ENCODE results near the gene DNPEP. TPM values are rescaled to one million over a fixed set of nuclear protein-coding genes. Genes with fewer than 3 reads are reported as not detected.

Gene DNPEP
- total RNA-seq, 5 donors from 2014 or later (not counting 1 experiment from before 2014, with no cell fraction given): 73.5 to 88.8 (median 85.4) TPM

DNA sequence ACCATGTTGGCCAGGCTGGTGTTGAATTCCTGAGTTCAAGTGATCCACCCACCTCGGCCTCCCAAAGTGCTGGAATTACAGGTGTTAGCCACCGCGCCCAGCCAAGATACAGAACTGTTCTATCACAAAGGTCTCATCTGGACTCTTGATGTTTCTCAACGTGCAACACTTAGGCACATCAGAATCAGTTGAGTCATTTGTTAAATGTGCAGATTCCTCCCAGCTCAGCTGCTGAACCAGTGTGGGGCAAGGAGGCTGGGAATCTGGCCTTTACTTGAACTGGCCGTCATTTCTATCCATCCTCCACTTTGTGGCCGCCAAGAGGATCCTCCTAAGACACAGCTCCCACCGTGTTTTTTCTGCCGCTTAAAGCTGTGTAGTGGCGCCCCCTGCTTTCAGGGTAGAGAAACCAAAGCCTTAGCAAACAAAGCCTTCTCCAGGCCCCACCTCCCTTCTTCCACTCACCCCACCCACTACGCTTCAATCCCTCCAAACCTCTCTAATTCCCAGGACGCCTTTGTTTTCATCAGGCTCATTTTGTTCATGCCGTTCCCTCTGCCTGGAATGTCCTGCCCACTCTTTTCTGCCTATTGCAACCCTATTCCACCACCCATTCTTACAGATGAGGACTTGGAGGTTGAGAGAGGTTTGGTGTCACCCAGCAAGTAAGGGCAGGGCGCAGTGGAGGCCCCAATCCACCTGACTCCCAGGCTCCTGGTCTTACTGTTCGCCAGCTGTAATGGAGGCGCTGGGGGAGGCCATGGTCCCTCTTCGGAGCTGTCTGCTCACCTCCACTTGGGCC, 46.2 kb upstream of the DNPEP start:
- peak in 1 of 4 experiments; percentile 36 for ATAC-seq (replicated peaks in 1 of 4)
- peaks cover 0 to 4% (median 3%) of the 10 kb centered on the region in 3 donors for H3K4me1 Mint-ChIP-seq
- POLR2A ChIA-PET: no interaction called here
- no peaks in the 10 kb centered on the region for H3K9me3 Mint-ChIP-seq
- peak in 7 of 35 experiments; percentile 4 to 34 (median 16) for DNase-seq
- no peak overlapping the region for H3K4me3 ChIP-seq (ENCODE audit: control insufficient read depth in 1 of 2, extremely low read depth in 1 of 2, low read length in 1 of 2)
- CTCF ChIA-PET: no interaction called here
- no peak overlapping the region for H3K27ac Mint-ChIP-seq
- no peak overlapping the region for H3K27ac ChIP-seq (ENCODE audit: low read length)
- peaks cover 14 to 27% of the 10 kb centered on the region in 2 donors for H3K27me3 Mint-ChIP-seq
- no peaks in the 10 kb centered on the region for H3K36me3 ChIP-seq (ENCODE audit: control insufficient read depth in 2 of 2, extremely low read depth in 1 of 2, insufficient read depth in 1 of 2, low read length in 1 of 2)
- peaks cover 5 to 47% of the 10 kb centered on the region in 2 experiments for H3K27me3 ChIP-seq (replicated peaks in 1 of 2; ENCODE audit: control insufficient read depth in 2 of 2, extremely low read depth in 1 of 2, insufficient read depth in 2 of 2, low read length in 1 of 2)
- H3K4me3 Mint-ChIP-seq: peak overlapping the region in 1 of 3 donors; percentile 38
- no peaks in the 10 kb centered on the region for H3K9me3 ChIP-seq
- 73% methylated on average over 9 of the region's 16 CpGs for WGBS (ENCODE audit: insufficient coverage)
- no peaks in the 10 kb centered on the region for H3K36me3 Mint-ChIP-seq
- peaks cover 0 to 9% of the 10 kb centered on the region in 2 experiments for H3K4me1 ChIP-seq (ENCODE audit: control insufficient read depth in 1 of 2, extremely low read depth in 1 of 2, insufficient read depth in 2 of 2, low read length in 2 of 2)

GRCh38 chr2:219430633-219431615, 43.2 kb upstream of the DNPEP start:
- Mint-ChIP-seq H3K4me3 (no peak overlapping the region), H3K36me3 (no peaks in the 10 kb centered on the region), H3K27ac (no peak overlapping the region), H3K4me1 (peaks cover 0 to 4% (median 3%) of the 10 kb centered on the region in 3 donors), H3K9me3 (no peaks in the 10 kb centered on the region), H3K27me3 (peaks cover 12 to 29% of the 10 kb centered on the region in 2 donors)
- Histone ChIP-seq H3K27me3 (replicated peaks in 1 of 2; ENCODE audit: control insufficient read depth in 2 of 2, extremely low read depth in 1 of 2, insufficient read depth in 2 of 2, low read length in 1 of 2) (peaks cover 4 to 38% of the 10 kb centered on the region in 2 experiments), H3K9me3 (no peaks in the 10 kb centered on the region), H3K27ac (ENCODE audit: low read length) (no peak overlapping the region), H3K4me3 (ENCODE audit: control insufficient read depth in 1 of 2, extremely low read depth in 1 of 2, low read length in 1 of 2) (no peak overlapping the region), H3K36me3 (ENCODE audit: control insufficient read depth in 2 of 2, extremely low read depth in 1 of 2, insufficient read depth in 1 of 2, low read length in 1 of 2) (no peaks in the 10 kb centered on the region), H3K4me1 (ENCODE audit: control insufficient read depth in 1 of 2, extremely low read depth in 1 of 2, insufficient read depth in 2 of 2, low read length in 2 of 2) (peaks cover 0 to 9% of the 10 kb centered on the region in 2 experiments)
- DNase-seq (peak in 1 of 35 experiments; percentile 24), ATAC-seq (replicated peaks in 1 of 4) (peak; percentile 35 to 63 (median 49))
- ChIA-PET CTCF (interaction anchor here (0.5 to 1.4 kb wide), 4 partner anchors 9 to 99 kb away, joined by 3 to 5 read pairs (median 4); partner anchors contain the start of gene DES (in 1 of the 2)), POLR2A (no interaction called here)
- WGBS (ENCODE audit: insufficient coverage): 60% methylated on average over 7 of the region's 9 CpGs

DNA sequence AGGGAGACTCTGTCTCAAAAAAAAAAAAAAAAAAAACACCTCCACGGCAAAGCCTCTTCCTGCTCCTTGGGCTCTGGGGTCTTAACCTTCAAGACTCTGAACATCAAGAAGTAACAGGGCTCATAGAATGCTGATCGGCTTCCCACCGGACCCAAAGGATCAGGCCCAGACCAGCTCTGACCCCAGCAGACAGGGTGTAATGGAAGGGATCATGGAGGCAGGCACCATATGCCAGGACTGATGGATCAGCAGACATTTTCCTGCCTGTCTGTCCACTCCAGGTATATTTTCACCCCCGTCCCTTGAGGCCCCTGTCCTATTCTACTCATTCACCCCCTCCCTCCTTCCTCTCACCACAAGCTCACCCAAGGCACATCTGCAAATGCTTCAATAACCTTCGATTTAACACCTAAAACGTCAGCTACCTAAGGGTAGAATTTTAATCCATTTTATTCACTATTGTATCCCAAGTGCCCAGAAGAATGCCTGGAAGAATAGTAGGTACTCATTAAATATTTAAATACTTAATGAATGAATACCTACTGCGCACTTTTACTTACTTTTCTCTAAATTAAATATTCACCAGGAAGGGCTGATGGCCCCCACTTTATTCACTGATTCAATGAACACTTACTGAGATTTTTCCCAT, 42.4 kb upstream of the DNPEP start:
- Mint-ChIP-seq H3K9me3 (no peaks in the 10 kb centered on the region), H3K4me1 (no peaks in the 10 kb centered on the region), H3K27ac (no peak overlapping the region), H3K36me3 (no peaks in the 10 kb centered on the region), H3K4me3 (no peak overlapping the region), H3K27me3 (peaks cover 11 to 29% of the 10 kb centered on the region in 2 donors)
- POLR2A ChIA-PET: interaction anchor here in 1 of 2 donors (0.6 kb wide), 1 partner anchor 120 kb away, joined by 3 read pairs; no protein-coding TSS in a partner anchor
- H3K27me3 ChIP-seq (replicated peaks in 1 of 2; ENCODE audit: control insufficient read depth in 2 of 2, extremely low read depth in 1 of 2, insufficient read depth in 2 of 2, low read length in 1 of 2): peaks cover 2 to 38% of the 10 kb centered on the region in 2 experiments
- H3K36me3 ChIP-seq (ENCODE audit: control insufficient read depth in 2 of 2, extremely low read depth in 1 of 2, insufficient read depth in 1 of 2, low read length in 1 of 2): no peaks in the 10 kb centered on the region
- no peak for DNase-seq
- CTCF ChIA-PET: interaction anchor here (0.5 to 1.1 kb wide), 4 partner anchors 10 to 145 kb away, joined by 3 to 8 read pairs (median 4); partner anchors contain the start of genes CHPF (in 1 of the 2) and TMEM198 (in 1 of the 2)
- WGBS (ENCODE audit: insufficient coverage): 67% methylated on average over 1 of the region's 7 CpGs
- H3K4me1 ChIP-seq (ENCODE audit: control insufficient read depth in 1 of 2, extremely low read depth in 1 of 2, insufficient read depth in 2 of 2, low read length in 2 of 2): peaks cover 0 to 4% of the 10 kb centered on the region in 2 experiments
- H3K4me3 ChIP-seq (ENCODE audit: control insufficient read depth in 1 of 2, extremely low read depth in 1 of 2, low read length in 1 of 2): no peak overlapping the region
- H3K9me3 ChIP-seq: no peaks in the 10 kb centered on the region
- ATAC-seq (replicated peaks in 1 of 4): no peak
- no peak overlapping the region for H3K27ac ChIP-seq (ENCODE audit: low read length)

- H3K9me3 ChIP-seq: no peaks in the 10 kb centered on the region
- H3K4me3 Mint-ChIP-seq: no peak overlapping the region
- no peaks in the 10 kb centered on the region for H3K36me3 Mint-ChIP-seq
- H3K4me1 ChIP-seq (ENCODE audit: control insufficient read depth in 1 of 2, extremely low read depth in 1 of 2, insufficient read depth in 2 of 2, low read length in 2 of 2): no peaks in the 10 kb centered on the region
- peaks cover 12 to 32% of the 10 kb centered on the region in 2 donors for H3K27me3 Mint-ChIP-seq
- ATAC-seq (replicated peaks in 1 of 4) (no peak), DNase-seq (no peak)
- no peak overlapping the region for H3K27ac ChIP-seq (ENCODE audit: low read length)
- no peaks in the 10 kb centered on the region for H3K4me1 Mint-ChIP-seq
- ChIA-PET POLR2A (no interaction called here), CTCF (interaction anchor here in 1 of 2 donors (1.5 kb wide), 1 partner anchor 102 kb away, joined by 3 read pairs; no protein-coding TSS in a partner anchor)
- no peak overlapping the region for H3K27ac Mint-ChIP-seq
- H3K4me3 ChIP-seq (ENCODE audit: control insufficient read depth in 1 of 2, extremely low read depth in 1 of 2, low read length in 1 of 2): no peak overlapping the region
- no peaks in the 10 kb centered on the region for H3K36me3 ChIP-seq (ENCODE audit: control insufficient read depth in 2 of 2, extremely low read depth in 1 of 2, insufficient read depth in 1 of 2, low read length in 1 of 2)
- no peaks in the 10 kb centered on the region for H3K9me3 Mint-ChIP-seq
- peaks cover 0 to 32% of the 10 kb centered on the region in 2 experiments for H3K27me3 ChIP-seq (replicated peaks in 1 of 2; ENCODE audit: control insufficient read depth in 2 of 2, extremely low read depth in 1 of 2, insufficient read depth in 2 of 2, low read length in 1 of 2)
Measured at GRCh38 chr2:219428469-219428868, 40.8 kb upstream of the DNPEP start.

DNA sequence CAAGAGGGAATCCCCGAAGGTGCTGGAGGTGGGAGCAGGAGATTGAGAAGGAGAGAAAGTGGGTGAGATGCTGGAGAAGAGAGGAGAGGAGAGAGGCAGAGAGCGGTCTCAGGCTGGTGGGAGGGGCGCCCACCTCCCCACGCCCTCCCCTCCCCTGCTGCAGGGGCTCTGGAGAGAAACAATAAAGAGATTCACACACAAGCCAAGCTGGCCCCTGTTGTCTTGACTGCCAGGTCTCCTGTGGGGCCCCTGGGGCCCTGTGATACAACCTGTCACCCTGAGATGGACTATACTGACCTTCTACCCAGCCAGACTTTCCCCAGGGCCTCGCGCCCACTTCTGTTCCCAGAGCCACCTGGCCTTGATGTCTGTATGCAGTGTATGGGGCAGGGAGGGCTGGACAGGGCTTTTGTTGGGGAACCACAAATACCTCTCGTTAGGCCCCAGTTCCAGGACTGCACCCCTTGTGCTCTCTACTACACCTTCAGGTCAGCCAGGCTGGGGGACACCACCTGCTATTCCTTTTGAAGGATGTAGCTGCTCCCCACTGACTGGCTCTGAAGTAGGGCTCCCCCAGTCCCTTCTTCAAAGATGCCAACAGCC, 38.9 kb upstream of the DNPEP start:
- CTCF ChIA-PET: no interaction called here
- WGBS (ENCODE audit: insufficient coverage): 100% methylated on average over 1 of the region's 7 CpGs
- no peaks in the 10 kb centered on the region for H3K4me1 Mint-ChIP-seq
- H3K9me3 Mint-ChIP-seq: no peaks in the 10 kb centered on the region
- ATAC-seq (replicated peaks in 1 of 4): no peak
- Histone ChIP-seq H3K36me3 (ENCODE audit: control insufficient read depth in 2 of 2, extremely low read depth in 1 of 2, insufficient read depth in 1 of 2, low read length in 1 of 2) (no peaks in the 10 kb centered on the region), H3K27ac (ENCODE audit: low read length) (no peak overlapping the region), H3K9me3 (no peaks in the 10 kb centered on the region), H3K27me3 (replicated peaks in 1 of 2; ENCODE audit: control insufficient read depth in 2 of 2, extremely low read depth in 1 of 2, insufficient read depth in 2 of 2, low read length in 1 of 2) (peaks cover 0 to 35% of the 10 kb centered on the region in 2 experiments), H3K4me1 (ENCODE audit: control insufficient read depth in 1 of 2, extremely low read depth in 1 of 2, insufficient read depth in 2 of 2, low read length in 2 of 2) (no peaks in the 10 kb centered on the region), H3K4me3 (ENCODE audit: control insufficient read depth in 1 of 2, extremely low read depth in 1 of 2, low read length in 1 of 2) (no peak overlapping the region)
- H3K27me3 Mint-ChIP-seq: peaks cover 20 to 37% of the 10 kb centered on the region in 2 donors
- no peak overlapping the region for H3K27ac Mint-ChIP-seq
- H3K4me3 Mint-ChIP-seq: no peak overlapping the region
- POLR2A ChIA-PET: no interaction called here
- H3K36me3 Mint-ChIP-seq: no peaks in the 10 kb centered on the region
- DNase-seq: no peak
